BJ (cell line): Measurements from ENCODE around the gene TMEM219. TPM values are rescaled to one million over a fixed set of nuclear protein-coding genes. Genes with fewer than 3 reads are reported as not detected.

Source experiments
- CTCF ChIA-PET: fragments of 350-600 bp; formaldehyde crosslinking; extraction: SDS; loops from one replicate; lab custom pipeline; 2021; ENCODE audit warnings: antibody characterized with exemption, inconsistent platforms; lab: Yijun Ruan, JAX
- POLR2A ChIA-PET: fragments of 300-600 bp; sonication (Branson Sonifier 250); formaldehyde crosslinking; extraction: SDS; loops from one replicate; lab custom pipeline; 2021; ENCODE audit warnings: antibody characterized with exemption; lab: Charles Lee
- DNase-seq: peaks from one replicate; pipeline ENCODE4 v3.0.0-alpha.2; 2011; ENCODE audit warnings: low read depth
- H3K27me3 ChIP-seq: 2 replicates; pipeline ENCODE4 v1.6.0; 2011; ENCODE audit warnings: low read length; ENCODE audit not compliant: control insufficient read depth, insufficient read depth
- H3K36me3 ChIP-seq: 2 replicates; pipeline ENCODE4 v1.5.1; 2011; ENCODE audit warnings: low read length; ENCODE audit not compliant: control insufficient read depth, insufficient read depth
- H3K4me3 ChIP-seq: 2 replicates; pipeline ENCODE4 v1.5.1; 2011; ENCODE audit warnings: low read depth, mild to moderate bottlenecking, control low read depth, low read length
- polyA plus RNA-seq: library from polyadenylated mRNA; depleted of rRNA; stranded (reverse); fragments of >200 nt; gene quantifications from 2 replicates; pipeline ENCODE4 v1.2.3, GENCODE V29; 2011
- TF ChIP-seq, protein P1 (sequence below): IDR thresholded peaks from 2 replicates; pipeline ENCODE4 v1.5.1; 2011; ENCODE audit warnings: low read depth, mild to moderate bottlenecking, control low read depth, inconsistent platforms, low read length, moderate library complexity; ENCODE audit not compliant: insufficient read depth

Gene TMEM219
- polyA plus RNA-seq, 1 experiment, result 146 TPM

DNA sequence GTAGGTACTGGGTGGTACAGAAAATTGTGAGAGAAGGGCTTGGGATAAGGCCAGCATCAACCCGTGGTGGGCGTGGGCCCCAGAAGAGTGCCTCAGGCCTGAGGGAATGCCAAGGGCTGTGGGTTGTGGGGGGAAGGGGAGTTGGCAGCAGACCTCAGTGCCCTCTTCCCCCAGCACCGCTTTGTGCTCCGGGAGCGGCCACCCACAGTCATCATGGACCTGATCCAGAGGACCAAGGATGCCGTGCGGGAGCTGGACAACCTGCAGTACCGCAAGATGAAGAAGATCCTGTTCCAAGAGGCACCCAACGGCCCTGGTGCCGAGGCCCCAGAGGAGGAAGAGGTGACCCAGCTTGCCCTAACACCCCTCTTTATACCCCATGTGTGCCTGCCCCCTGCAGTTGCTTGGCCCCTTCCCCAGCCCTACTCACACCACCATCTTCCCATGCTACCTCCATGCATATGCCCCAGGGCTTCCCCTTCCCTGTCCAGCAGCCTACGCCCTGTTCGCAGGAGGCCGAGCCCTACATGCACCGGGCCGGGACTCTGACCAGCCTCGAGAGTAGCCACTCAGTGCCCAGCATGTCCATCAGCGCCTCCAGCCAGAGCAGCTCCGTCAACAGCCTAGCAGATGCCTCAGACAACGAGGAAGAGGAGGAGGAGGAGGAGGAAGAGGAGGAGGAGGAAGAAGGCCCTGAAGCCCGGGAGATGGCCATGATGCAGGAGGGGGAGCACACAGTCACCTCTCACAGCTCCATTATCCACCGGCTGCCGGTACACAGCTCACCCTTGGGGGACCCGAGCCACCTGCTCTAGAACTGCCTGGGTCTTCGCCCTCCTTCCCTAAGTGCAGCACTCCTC lies 20.9 kb downstream of the TMEM219 start:
- ChIA-PET CTCF (no interaction called here), POLR2A (no interaction called here)
- no peak for DNase-seq
- Histone ChIP-seq H3K36me3 (peaks cover 74% of the 10 kb centered on the region), H3K27me3 (no peaks in the 10 kb centered on the region), H3K4me3 (no peak overlapping the region)
- TF ChIP-seq, protein P1, sequence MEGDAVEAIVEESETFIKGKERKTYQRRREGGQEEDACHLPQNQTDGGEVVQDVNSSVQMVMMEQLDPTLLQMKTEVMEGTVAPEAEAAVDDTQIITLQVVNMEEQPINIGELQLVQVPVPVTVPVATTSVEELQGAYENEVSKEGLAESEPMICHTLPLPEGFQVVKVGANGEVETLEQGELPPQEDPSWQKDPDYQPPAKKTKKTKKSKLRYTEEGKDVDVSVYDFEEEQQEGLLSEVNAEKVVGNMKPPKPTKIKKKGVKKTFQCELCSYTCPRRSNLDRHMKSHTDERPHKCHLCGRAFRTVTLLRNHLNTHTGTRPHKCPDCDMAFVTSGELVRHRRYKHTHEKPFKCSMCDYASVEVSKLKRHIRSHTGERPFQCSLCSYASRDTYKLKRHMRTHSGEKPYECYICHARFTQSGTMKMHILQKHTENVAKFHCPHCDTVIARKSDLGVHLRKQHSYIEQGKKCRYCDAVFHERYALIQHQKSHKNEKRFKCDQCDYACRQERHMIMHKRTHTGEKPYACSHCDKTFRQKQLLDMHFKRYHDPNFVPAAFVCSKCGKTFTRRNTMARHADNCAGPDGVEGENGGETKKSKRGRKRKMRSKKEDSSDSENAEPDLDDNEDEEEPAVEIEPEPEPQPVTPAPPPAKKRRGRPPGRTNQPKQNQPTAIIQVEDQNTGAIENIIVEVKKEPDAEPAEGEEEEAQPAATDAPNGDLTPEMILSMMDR, result no peak

DNA sequence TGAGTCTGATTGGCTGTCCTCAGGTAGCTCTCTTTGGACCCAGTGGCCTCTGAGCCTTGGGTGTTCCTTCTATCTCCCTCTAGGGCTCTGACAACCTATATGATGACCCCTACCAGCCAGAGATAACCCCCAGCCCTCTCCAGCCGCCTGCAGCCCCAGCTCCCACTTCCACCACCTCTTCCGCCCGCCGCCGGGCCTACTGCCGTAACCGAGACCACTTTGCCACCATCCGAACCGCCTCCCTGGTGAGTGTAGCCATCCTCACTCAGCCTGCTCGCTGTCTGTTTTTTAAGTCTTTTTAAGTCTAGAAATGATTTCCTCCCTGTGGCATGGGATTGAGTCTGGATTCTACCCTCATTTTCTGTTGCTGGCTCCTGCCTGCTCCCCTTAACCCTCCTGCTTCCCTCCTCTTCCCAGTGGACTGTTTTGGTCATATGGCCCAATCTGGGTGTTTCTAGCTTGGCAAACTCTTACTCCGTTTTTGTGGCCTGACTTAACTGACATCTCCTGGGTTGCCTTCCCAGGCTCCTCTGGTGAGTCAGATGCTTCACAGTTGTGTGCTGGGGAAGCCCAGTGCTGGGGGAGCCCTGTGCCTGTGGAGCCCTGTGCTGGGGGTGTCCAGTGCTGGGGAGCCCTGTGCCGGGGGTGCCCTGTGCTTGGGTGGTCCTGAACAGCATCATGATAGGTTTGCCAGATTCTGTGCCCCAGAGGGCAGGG lies 21.7 kb downstream of the TMEM219 start:
- DNase-seq, result no peak
- CTCF ChIA-PET, result no interaction called here
- no peaks in the 10 kb centered on the region for H3K27me3 ChIP-seq
- H3K4me3 ChIP-seq, result no peak overlapping the region
- TF ChIP-seq, protein P1, result no peak
- POLR2A ChIA-PET, result no interaction called here
- peaks cover 74% of the 10 kb centered on the region for H3K36me3 ChIP-seq

GRCh38 chr16:29984137-29984763 lies 22.4 kb downstream of the TMEM219 start:
- POLR2A ChIA-PET, result no interaction called here
- TF ChIP-seq, protein P1, result no peak

GRCh38 chr16:29984764-29985147 lies 22.9 kb downstream of the TMEM219 start:
- no peak for DNase-seq
- CTCF ChIA-PET, result no interaction called here
- POLR2A ChIA-PET, result no interaction called here
- TF ChIP-seq, protein P1, result no peak
- H3K27me3 ChIP-seq, result no peaks in the 10 kb centered on the region
- peaks cover 73% of the 10 kb centered on the region for H3K36me3 ChIP-seq
- no peak overlapping the region for H3K4me3 ChIP-seq

More at GRCh38 chr16:29984137-29984763, 22.4 kb downstream of the TMEM219 start:
- DNase-seq, result no peak
- H3K36me3 ChIP-seq, result peaks cover 73% of the 10 kb centered on the region
- H3K4me3 ChIP-seq, result no peak overlapping the region
- CTCF ChIA-PET, result no interaction called here
- no peaks in the 10 kb centered on the region for H3K27me3 ChIP-seq
